Activated CD8-positive, alpha-beta memory T cell treated with anti-CD3 and anti-CD28 coated beads, Interleukin-2, amount 50 U/mL, for 1 hour (primary cell): ENCODE measurements around the gene TMEM242.
"Not testable (repeated sequence)": the region's sequence is repeated elsewhere in the genome, so short reads cannot be mapped to it uniquely, and the experiment has no call there.

Experiments
- DNase-seq: peaks from one replicate; pipeline ENCODE4 v3.0.0-alpha.2; 2020; ENCODE audit errors: extremely low read depth

The TMEM242 gene

GRCh38 chr6:157323966-157324300 lies 614 bp upstream of the TMEM242 start:
- no peak for DNase-seq

GRCh38 chr6:157322792-157323254 lies 496 bp downstream of the TMEM242 start:
- DNase-seq: no peak

GRCh38 chr6:157316871-157317814 lies 6.2 kb downstream of the TMEM242 start:
- DNase-seq: no peak

DNA sequence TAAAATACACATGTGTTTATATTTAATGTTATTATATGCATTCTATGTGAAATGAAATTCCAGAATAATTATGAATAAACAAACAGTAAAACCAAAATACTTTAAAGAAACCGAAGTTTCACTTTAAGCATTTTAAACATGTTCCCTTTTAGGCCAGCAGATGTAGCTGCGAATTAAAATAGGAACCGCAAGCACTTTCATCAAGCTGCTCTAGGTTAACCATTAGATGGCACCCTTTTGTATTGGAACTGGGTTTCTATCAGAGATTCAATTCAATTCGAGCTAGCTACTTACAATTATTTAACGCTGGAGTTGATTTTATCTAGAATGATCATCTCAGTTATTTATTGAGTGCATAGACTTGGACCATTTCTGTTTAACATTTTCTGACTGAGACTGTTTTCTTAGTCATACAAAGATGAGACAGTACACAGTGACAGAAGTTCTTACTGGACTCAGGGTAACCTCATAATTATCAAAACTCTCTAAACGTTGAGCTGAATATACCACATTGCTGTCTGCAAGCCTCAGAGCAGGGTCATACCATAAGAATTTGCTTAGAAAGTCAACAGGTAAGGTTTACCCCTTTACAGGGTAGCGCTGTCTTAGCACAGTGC lies 8.5 kb downstream of the TMEM242 start:
- DNase-seq: no peak

- DNase-seq: no peak
Observed at GRCh38 chr6:157313531-157314467, 9.5 kb downstream of the TMEM242 start.

DNA sequence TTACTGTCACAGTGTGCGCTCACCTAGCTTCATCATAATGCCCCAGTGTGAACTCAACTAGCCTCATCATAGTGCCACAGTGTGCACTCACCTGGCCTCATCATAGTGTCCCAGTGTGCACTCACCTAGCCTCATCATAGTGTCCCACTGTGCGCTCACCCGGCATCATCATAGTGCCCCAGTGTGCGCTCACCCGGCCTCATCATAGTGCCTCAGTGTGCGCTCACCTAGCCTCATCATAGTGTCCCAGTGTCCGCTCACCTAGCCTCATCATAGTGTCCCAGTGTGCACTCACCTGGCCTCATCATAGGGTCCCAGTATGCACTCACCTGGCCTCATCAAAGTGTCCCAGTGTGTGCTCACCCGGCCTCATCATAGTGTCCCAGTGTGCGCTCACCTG lies 10.6 kb downstream of the TMEM242 start:
- DNase-seq: no peak

DNA sequence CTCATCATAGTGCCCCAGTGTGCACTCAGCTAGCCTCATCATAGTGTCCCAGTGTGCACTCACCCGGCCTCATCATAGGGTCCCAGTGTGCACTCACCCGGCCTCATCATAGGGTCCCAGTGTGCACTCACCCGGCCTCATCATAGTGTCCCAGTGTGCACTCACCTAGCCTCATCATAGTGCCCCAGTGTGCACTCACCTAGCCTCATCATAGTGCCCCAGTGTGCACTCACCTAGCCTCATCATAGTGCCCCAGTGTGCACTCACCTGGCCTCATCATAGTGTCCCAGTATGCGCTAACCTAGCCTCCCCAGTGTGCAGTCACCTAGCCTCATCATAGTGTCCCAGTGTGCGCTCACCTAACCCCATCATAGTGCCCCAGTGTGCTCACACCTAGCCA lies 12.6 kb downstream of the TMEM242 start:
- DNase-seq: not testable (repeated sequence)

DNA sequence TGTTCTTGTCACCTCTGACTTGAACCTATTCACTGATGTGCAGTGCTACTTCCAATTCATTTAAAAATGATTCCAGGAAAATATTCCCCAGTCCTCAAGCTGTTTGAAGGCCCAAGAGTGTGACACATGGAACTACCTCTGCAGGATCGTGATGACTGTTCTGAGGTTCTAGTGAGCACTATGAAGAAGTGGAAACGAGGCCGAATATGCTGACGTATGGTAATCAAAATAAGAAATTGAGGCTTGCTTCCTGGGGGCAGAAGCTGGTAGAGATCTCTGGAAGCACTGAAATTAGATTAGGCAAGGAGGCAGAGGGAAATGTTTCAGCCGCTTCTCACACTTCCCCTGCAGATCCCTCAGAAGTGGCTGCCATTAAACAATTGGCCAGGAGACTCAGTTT lies 15.7 kb downstream of the TMEM242 start:
- DNase-seq: no peak

GRCh38 chr6:157305670-157306653 lies 17.4 kb downstream of the TMEM242 start:
- no peak for DNase-seq

- no peak for DNase-seq
Observed at GRCh38 chr6:157304899-157305663, 18.2 kb downstream of the TMEM242 start.

- no peak for DNase-seq
Observed at GRCh38 chr6:157302736-157303135, 20.6 kb downstream of the TMEM242 start.

- DNase-seq: no peak
Observed at GRCh38 chr6:157300436-157300835, 22.9 kb downstream of the TMEM242 start.

DNA sequence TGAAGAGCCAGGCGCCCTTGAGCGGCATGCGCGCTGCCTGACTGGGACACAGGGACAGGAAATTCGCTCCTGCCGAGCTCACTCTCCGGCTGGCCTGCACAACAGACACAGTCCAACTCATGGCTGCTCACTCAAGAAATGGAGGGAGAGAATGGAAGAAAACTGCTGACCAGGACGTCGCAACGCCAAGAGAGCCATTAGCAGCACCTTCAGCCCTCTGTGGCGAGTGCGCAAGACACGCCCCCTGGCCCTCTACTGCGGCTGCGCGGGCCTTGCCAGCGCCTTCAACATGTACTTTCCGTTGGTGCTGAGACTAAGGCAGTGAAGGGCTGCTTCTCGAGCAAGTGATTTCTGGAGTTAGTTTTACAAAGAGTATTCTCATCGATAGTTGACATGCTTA lies 23.3 kb downstream of the TMEM242 start:
- no peak for DNase-seq

- DNase-seq: no peak
Observed at GRCh38 chr6:157298216-157298724, 25.0 kb downstream of the TMEM242 start.

- no peak for DNase-seq
Observed at GRCh38 chr6:157294654-157295053, 28.7 kb downstream of the TMEM242 start.

DNA sequence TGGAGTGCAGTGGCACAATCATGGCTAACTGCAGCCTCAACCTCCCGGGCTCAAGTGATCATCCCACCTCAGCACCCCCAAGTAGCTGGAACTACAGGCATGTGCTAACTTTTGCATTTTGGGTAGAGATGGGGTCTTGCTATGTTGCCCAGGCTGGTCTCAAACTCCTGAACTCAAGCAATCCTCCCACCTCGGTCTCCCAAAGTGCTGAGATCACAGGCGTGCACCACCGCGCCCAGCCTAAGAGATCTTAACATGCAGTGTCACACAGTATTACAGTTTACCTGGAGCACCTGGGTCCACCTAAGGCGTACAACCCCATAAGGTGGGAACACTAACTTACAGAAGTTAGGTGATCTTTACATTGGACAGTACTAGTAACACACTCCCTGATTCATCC lies 29.5 kb downstream of the TMEM242 start:
- DNase-seq: no peak

GRCh38 chr6:157292202-157292601 lies 31.1 kb downstream of the TMEM242 start:
- DNase-seq: no peak

DNA sequence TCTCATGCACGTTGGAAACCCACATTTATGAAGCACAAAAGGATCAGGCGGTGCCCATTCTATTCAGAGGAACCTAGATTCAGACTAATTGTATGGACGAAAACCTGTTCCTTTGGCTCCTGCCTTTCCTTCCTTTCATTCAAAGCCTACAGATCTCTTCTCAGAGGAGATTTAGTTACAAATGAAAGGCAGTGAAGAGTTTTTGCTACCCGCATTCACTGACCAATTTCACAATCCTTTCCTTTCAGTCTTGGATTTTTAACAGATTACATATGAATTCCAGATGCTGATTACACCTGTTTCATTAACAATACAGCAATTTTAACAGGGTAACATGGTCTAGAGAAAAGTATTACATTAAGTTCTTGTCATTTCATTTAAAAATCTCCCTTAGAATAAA lies 32.0 kb downstream of the TMEM242 start:
- no peak for DNase-seq

GRCh38 chr6:157290797-157291196 lies 32.5 kb downstream of the TMEM242 start:
- DNase-seq: no peak

- DNase-seq: no peak
Observed at GRCh38 chr6:157289764-157290163, 33.6 kb downstream of the TMEM242 start.
